NB4 (cell line): ENCODE results near the gene KLRD1.
A peak's percentile ranks its signal among the peaks of the same experiment; 100 is the strongest.

Experiments used
- CTCF ChIP-seq: IDR thresholded peaks from one replicate; pipeline ENCODE4 v1.5.1; 2012; ENCODE audit warnings: low read depth, low read length
- MAX ChIP-seq: IDR thresholded peaks from 2 replicates; pipeline ENCODE4 v1.6.1; 2011; ENCODE audit warnings: low read depth, low read length
- MYC ChIP-seq: IDR thresholded peaks from 2 replicates; pipeline ENCODE4 v1.6.1; 2011; ENCODE audit warnings: low read depth, low read length
- POLR2A ChIP-seq: IDR thresholded peaks from 2 replicates; pipeline ENCODE4 v1.6.1; 2011; ENCODE audit warnings: mild to moderate bottlenecking; ENCODE audit not compliant: insufficient read length; ENCODE audit errors: extremely low read depth

GRCh38 chr12:10331642-10332239 is 24.1 kb downstream of the KLRD1 start:
- peak; percentile 69 for TF ChIP-seq CTCF
- TF ChIP-seq POLR2A: no peak
- TF ChIP-seq MYC: no peak
- no peak for TF ChIP-seq MAX
